Endothelial cell of umbilical vein (primary cell): ENCODE results near the gene CCDC146.

Experiments
- EZH2 ChIP-seq: IDR thresholded peaks from 2 replicates; pipeline ENCODE4 v1.6.1; 2012; ENCODE audit warnings: borderline replicate concordance, low read depth, mild to moderate bottlenecking, moderate library complexity, low read length, inconsistent platforms; ENCODE audit not compliant: severe bottlenecking
- FOS ChIP-seq: IDR thresholded peaks from 2 replicates; pipeline ENCODE4 v1.6.1; 2011; ENCODE audit warnings: mild to moderate bottlenecking, low read length, moderate library complexity, borderline replicate concordance; ENCODE audit not compliant: insufficient read depth
- GATA2 ChIP-seq: IDR thresholded peaks from 2 replicates; pipeline ENCODE4 v1.7.0; 2011; ENCODE audit warnings: low read depth, mild to moderate bottlenecking, moderate library complexity, mixed read lengths, low read length; ENCODE audit not compliant: insufficient read length, insufficient read depth
- JUN ChIP-seq: IDR thresholded peaks from 2 replicates; pipeline ENCODE4 v1.6.1; 2011; ENCODE audit warnings: borderline replicate concordance, low read depth; ENCODE audit not compliant: insufficient read length, insufficient read depth
- MYC ChIP-seq: IDR thresholded peaks from one replicate; pipeline ENCODE4 v1.6.1; 2011; ENCODE audit warnings: mild to moderate bottlenecking, low read depth, low read length
- POLR2A ChIP-seq: IDR thresholded peaks from 2 replicates; pipeline ENCODE4 v1.6.1; 2012; ENCODE audit warnings: low read depth, mild to moderate bottlenecking, control low read depth, low read length
- POLR2AphosphoS5 ChIP-seq: IDR thresholded peaks from 2 replicates; pipeline ENCODE4 v1.6.1; 2012; ENCODE audit warnings: low read depth, mild to moderate bottlenecking, control low read depth, low read length, moderate library complexity; ENCODE audit not compliant: insufficient read depth
- TF ChIP-seq, protein P1 (sequence below), 2 donors: IDR thresholded peaks; 1 replicate in 1 of 2; 2 replicates in 1 of 2; pipeline ENCODE4 v1.5.1; 2011; ENCODE audit warnings: low read length in 2 of 2, mild to moderate bottlenecking in 2 of 2, moderate library complexity in 2 of 2, control low read depth in 1 of 2, inconsistent platforms in 1 of 2, low read depth in 1 of 2; ENCODE audit not compliant: insufficient read depth in 1 of 2; ENCODE audit errors: extremely low read depth in 1 of 2
- TF ChIP-seq, protein P2 (sequence below): IDR thresholded peaks from 2 replicates; pipeline ENCODE4 v1.6.1; 2011; ENCODE audit not compliant: insufficient read depth, insufficient read length

DNA sequence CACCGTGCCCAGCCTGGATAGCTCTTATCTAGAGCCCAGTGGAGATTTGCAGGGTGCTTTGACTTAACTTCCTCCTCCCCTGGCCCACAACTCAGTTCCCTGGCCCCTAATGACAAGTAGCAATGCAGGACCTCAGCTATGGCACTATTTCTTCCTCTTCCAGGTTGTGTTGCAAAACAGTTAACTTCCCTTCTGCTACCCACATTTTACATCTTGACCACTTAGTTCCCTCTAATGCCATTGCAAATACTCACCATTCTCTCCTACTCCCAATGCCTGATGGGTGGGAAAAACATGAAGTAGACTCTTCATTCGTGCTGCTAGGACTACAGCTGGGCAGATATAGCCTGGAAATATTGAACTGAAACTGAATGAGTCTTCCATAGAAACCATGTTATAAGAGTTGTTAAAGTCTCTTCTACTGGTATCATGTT, 116.3 kb downstream of the CCDC146 start:
- TF ChIP-seq, protein P1, sequence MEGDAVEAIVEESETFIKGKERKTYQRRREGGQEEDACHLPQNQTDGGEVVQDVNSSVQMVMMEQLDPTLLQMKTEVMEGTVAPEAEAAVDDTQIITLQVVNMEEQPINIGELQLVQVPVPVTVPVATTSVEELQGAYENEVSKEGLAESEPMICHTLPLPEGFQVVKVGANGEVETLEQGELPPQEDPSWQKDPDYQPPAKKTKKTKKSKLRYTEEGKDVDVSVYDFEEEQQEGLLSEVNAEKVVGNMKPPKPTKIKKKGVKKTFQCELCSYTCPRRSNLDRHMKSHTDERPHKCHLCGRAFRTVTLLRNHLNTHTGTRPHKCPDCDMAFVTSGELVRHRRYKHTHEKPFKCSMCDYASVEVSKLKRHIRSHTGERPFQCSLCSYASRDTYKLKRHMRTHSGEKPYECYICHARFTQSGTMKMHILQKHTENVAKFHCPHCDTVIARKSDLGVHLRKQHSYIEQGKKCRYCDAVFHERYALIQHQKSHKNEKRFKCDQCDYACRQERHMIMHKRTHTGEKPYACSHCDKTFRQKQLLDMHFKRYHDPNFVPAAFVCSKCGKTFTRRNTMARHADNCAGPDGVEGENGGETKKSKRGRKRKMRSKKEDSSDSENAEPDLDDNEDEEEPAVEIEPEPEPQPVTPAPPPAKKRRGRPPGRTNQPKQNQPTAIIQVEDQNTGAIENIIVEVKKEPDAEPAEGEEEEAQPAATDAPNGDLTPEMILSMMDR (IDR thresholded peaks at IDR 0.05; ENCODE audit: extremely low read depth in 1 of 2, insufficient read depth in 1 of 2, low read depth in 1 of 2, low read length in 2 of 2): no peak
- TF ChIP-seq POLR2A (no peak), EZH2 (no peak), MYC (no peak), JUN (no peak), POLR2AphosphoS5 (no peak), GATA2 (no peak), FOS (no peak)
- TF ChIP-seq, protein P2, sequence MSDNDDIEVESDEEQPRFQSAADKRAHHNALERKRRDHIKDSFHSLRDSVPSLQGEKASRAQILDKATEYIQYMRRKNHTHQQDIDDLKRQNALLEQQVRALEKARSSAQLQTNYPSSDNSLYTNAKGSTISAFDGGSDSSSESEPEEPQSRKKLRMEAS: no peak
